MM.1S (cell line): ENCODE data around the gene CIT.

Source experiments
- DNase-seq: peaks from one replicate; pipeline ENCODE4 v3.0.0-alpha.2; 2015
- H2AFZ ChIP-seq: fragments of 300-600 bp; sonication (generic); 2 replicates; pipeline ENCODE4 v1.6.0; 2016; ENCODE audit warnings: antibody characterized with exemption, low read length
- H3F3A ChIP-seq: fragments of 300-600 bp; sonication (generic); 2 replicates; pipeline ENCODE4 v1.6.1; 2016; ENCODE audit warnings: mild to moderate bottlenecking, antibody characterized with exemption, low read length, moderate library complexity, mixed read lengths; ENCODE audit not compliant: insufficient read depth
- H3K27ac ChIP-seq: fragments of 300-600 bp; sonication (generic); 2 replicates; pipeline ENCODE4 v1.5.1; 2016; ENCODE audit warnings: mild to moderate bottlenecking, low read length
- H3K27me3 ChIP-seq: fragments of 300-600 bp; sonication (generic); replicated peaks from 2 replicates; pipeline ENCODE4 v1.6.0; 2016; ENCODE audit warnings: low read length; ENCODE audit not compliant: insufficient read depth
- H3K36me3 ChIP-seq: fragments of 300-600 bp; sonication (generic); replicated peaks from 2 replicates; pipeline ENCODE4 v1.6.1; 2016; ENCODE audit warnings: mild to moderate bottlenecking, low read length, mixed read lengths; ENCODE audit not compliant: insufficient read depth
- H3K4me1 ChIP-seq: fragments of 300-600 bp; sonication (generic); 2 replicates; pipeline ENCODE4 v1.6.1; 2016; ENCODE audit warnings: low read length, mixed read lengths
- H3K4me2 ChIP-seq: fragments of 300-600 bp; sonication (generic); 2 replicates; pipeline ENCODE4 v1.6.0; 2016; ENCODE audit warnings: low read depth, low read length
- H3K4me3 ChIP-seq: fragments of 300-600 bp; sonication (generic); 2 replicates; pipeline ENCODE4 v1.5.1; 2016; ENCODE audit warnings: low read length, mixed read lengths
- H3K79me2 ChIP-seq: fragments of 300-600 bp; sonication (generic); 2 replicates; pipeline ENCODE4 v1.6.1; 2016; ENCODE audit warnings: mixed run types, low read length, mixed read lengths
- H3K9ac ChIP-seq: fragments of 300-600 bp; sonication (generic); 2 replicates; pipeline ENCODE4 v1.6.1; 2016; ENCODE audit warnings: low read length, mixed read lengths
- H3K9me2 ChIP-seq: fragments of 300-600 bp; sonication (generic); replicated peaks from 2 replicates; pipeline ENCODE4 v1.6.1; 2016; ENCODE audit warnings: mild to moderate bottlenecking, low read length, mixed read lengths; ENCODE audit not compliant: insufficient read depth
- H3K9me3 ChIP-seq: fragments of 300-600 bp; sonication (generic); replicated peaks from 2 replicates; pipeline ENCODE4 v1.6.1; 2016; ENCODE audit warnings: mild to moderate bottlenecking, low read length, mixed read lengths; ENCODE audit not compliant: insufficient read depth
- H4K20me1 ChIP-seq: fragments of 300-600 bp; sonication (generic); 2 replicates; pipeline ENCODE4 v1.6.1; 2016; ENCODE audit warnings: mild to moderate bottlenecking, low read length, moderate library complexity, mixed read lengths; ENCODE audit not compliant: insufficient read depth
- CTCF ChIP-seq: fragments of 300-600 bp; sonication (generic); IDR thresholded peaks from 2 replicates; pipeline ENCODE4 v1.5.1; 2016; ENCODE audit warnings: antibody characterized with exemption, low read length, mixed read lengths
- EZH2 ChIP-seq: fragments of 300-600 bp; sonication (generic); optimal IDR thresholded peaks from 2 replicates; pipeline ENCODE3; 2017; ENCODE audit warnings: low read depth, mild to moderate bottlenecking, antibody characterized with exemption, low read length, mixed read lengths
- EZH2phosphoT487 ChIP-seq: fragments of 300-600 bp; sonication (generic); IDR thresholded peaks from 2 replicates; pipeline ENCODE4 v1.6.1; 2018; ENCODE audit warnings: antibody characterized with exemption, low read length

CIT gene

DNA sequence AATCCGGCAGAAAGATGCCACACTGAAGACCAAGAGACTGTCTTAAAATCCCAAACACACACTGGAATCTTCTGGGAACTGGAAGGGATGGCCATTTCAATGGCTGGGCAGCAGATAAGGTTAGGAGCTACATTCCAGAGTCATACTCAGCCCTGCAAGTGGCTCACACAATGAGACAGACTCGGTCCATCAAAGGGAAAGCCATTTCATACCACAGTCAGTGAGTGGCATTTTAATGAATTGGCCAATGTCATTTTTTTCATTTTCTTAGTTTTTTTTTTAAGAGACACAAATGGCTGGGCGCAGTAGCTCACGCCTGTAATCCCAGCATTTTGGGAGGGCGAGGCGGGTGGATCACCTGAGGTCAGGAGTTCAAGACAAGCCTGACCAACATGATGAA is 17.9 kb downstream of the CIT start:
- H4K20me1 ChIP-seq, result no peaks in the 10 kb centered on the region
- no peaks in the 10 kb centered on the region for H3K36me3 ChIP-seq
- peaks cover 3% of the 10 kb centered on the region; the same call in 1 of the 2 replicates for H3K79me2 ChIP-seq
- no peaks in the 10 kb centered on the region for H3K27me3 ChIP-seq
- H3K9me2 ChIP-seq, result no peaks in the 10 kb centered on the region
- no peak overlapping the region for H3K27ac ChIP-seq
- H3F3A ChIP-seq, result no peaks in the 10 kb centered on the region
- no peaks in the 10 kb centered on the region for H3K9me3 ChIP-seq
- H3K4me1 ChIP-seq, result no peaks in the 10 kb centered on the region
- no peak overlapping the region for H2AFZ ChIP-seq
- DNase-seq, result no peak
- no peak overlapping the region for H3K4me3 ChIP-seq
- no peak overlapping the region for H3K9ac ChIP-seq
- no peak for TF ChIP-seq EZH2
- TF ChIP-seq EZH2phosphoT487, result no peak
- no peak for TF ChIP-seq CTCF
- no peak overlapping the region for H3K4me2 ChIP-seq

DNA sequence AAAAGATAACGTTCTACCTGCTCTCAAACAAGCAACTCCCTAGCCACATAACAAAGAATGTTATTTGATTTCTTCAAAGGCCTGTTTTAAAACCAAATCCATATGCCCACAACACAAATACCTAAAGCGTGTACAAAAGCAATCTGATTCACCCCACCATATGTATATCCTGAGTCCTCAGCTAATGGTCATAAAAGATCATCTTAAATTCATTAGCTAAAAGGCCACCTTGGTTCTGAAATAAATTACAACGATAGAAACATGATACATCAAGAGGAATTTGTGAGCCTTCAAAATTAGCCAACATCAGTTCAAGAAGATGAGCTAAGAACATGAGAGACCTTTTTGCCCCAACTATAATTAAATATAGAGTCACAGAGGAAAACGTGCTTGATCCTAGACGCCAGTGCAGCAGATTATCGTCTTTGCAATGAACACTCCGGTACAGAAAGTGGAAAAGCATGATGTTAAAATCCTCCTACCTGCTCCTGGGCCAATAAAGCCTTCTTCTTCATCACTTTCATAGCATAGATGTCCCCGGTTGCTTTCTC is 20.0 kb downstream of the CIT start:
- no peaks in the 10 kb centered on the region for H4K20me1 ChIP-seq
- H3K79me2 ChIP-seq, result peaks cover 3% of the 10 kb centered on the region; the same call in 1 of the 2 replicates
- no peaks in the 10 kb centered on the region for H3F3A ChIP-seq
- no peak overlapping the region for H2AFZ ChIP-seq
- no peak for DNase-seq
- H3K27ac ChIP-seq, result no peak overlapping the region
- no peaks in the 10 kb centered on the region for H3K9me2 ChIP-seq
- H3K4me2 ChIP-seq, result no peak overlapping the region
- no peak overlapping the region for H3K9ac ChIP-seq
- no peaks in the 10 kb centered on the region for H3K4me1 ChIP-seq
- no peaks in the 10 kb centered on the region for H3K9me3 ChIP-seq
- H3K36me3 ChIP-seq, result no peaks in the 10 kb centered on the region
- no peak overlapping the region for H3K4me3 ChIP-seq
- no peak for TF ChIP-seq EZH2phosphoT487
- TF ChIP-seq CTCF, result no peak
- TF ChIP-seq EZH2, result no peak
- no peaks in the 10 kb centered on the region for H3K27me3 ChIP-seq

DNA sequence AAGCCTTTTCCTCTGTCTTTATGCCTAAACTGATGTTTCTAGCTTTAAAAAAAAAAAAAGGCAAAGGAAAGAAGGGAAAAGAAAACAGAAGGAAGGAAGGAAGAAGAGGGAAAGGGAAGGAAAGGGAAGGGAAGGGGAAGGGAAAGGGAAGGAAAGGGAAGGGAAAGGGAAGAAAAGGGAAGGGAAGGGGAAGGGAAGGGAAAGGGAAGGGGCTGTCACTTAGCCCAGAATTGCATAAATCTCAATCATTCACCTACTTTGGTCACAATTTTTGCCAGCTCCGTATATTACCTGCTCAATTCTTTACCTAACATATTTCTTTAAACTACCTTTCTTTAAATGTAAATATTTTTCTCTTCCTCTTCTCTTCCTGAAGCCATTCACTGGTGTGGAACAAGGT is 26.8 kb downstream of the CIT start:
- no peaks in the 10 kb centered on the region for H4K20me1 ChIP-seq
- no peaks in the 10 kb centered on the region for H3K36me3 ChIP-seq
- no peak for TF ChIP-seq CTCF
- no peak for TF ChIP-seq EZH2phosphoT487
- TF ChIP-seq EZH2, result no peak
- no peaks in the 10 kb centered on the region for H3F3A ChIP-seq
- H3K4me2 ChIP-seq, result no peak overlapping the region
- H3K9me2 ChIP-seq, result no peaks in the 10 kb centered on the region
- H3K4me3 ChIP-seq, result no peak overlapping the region
- no peak overlapping the region for H3K27ac ChIP-seq
- no peak overlapping the region for H3K9ac ChIP-seq
- no peaks in the 10 kb centered on the region for H3K9me3 ChIP-seq
- no peak overlapping the region for H2AFZ ChIP-seq
- no peaks in the 10 kb centered on the region for H3K4me1 ChIP-seq
- no peak for DNase-seq
- no peaks in the 10 kb centered on the region for H3K79me2 ChIP-seq
- H3K27me3 ChIP-seq, result no peaks in the 10 kb centered on the region
